Colonic mucosa (tissue), 4 donors: ENCODE results near the gene PCNX2. TPM values are rescaled to one million over a fixed set of nuclear protein-coding genes. Genes with fewer than 3 reads are reported as not detected.

ENCODE experiments used
- DNase-seq: peaks from one replicate; pipeline ENCODE4 v3.0.0-alpha.2; 2020
- H3K27ac ChIP-seq: fragments of 200-600 bp; one replicate; pipeline ENCODE4 v1.8.0; 2021
- H3K27me3 ChIP-seq: fragments of 200-600 bp; one replicate; pipeline ENCODE4 v1.8.0; 2021
- H3K36me3 ChIP-seq: fragments of 200-600 bp; one replicate; pipeline ENCODE4 v1.8.0; 2021
- H3K4me1 ChIP-seq: fragments of 200-600 bp; one replicate; pipeline ENCODE4 v1.8.0; 2021; ENCODE audit warnings: mild to moderate bottlenecking
- H3K4me3 ChIP-seq: fragments of 200-600 bp; one replicate; pipeline ENCODE4 v1.8.0; 2021
- H3K9ac ChIP-seq, 2 donors: one replicate each; pipeline ENCODE4 v1.7.0; 2013; ENCODE audit warnings: control low read depth in 2 of 2, low read depth in 2 of 2, low read length in 2 of 2
- H3K9me3 ChIP-seq: fragments of 200-600 bp; one replicate; pipeline ENCODE4 v1.8.0; 2021
- CTCF ChIP-seq: fragments of 200-600 bp; IDR thresholded peaks from one replicate; pipeline ENCODE4 v1.8.0; 2022; ENCODE audit warnings: antibody characterized with exemption, mild to moderate bottlenecking
- intact Hi-C: fragments of 100-400 bp; cut with DNase I; formaldehyde crosslinking; loops from one replicate; pipeline ENCODE4 v1.14.1; 2022
- total RNA-seq, 2 donors: library from RNA; stranded (reverse); fragmentation: NEBNext Ultra II Directional in 1 of 2; extraction: Animal tissue kit (Norgen Biotek cat#: 25700) in 1 of 2; gene quantifications; one replicate each; pipeline ENCODE4 v1.2.1, GENCODE V29; 2021
- donor health status: healthy.
- donor health status: DM: no; HTN: no; CAD: no.
- donor health status: DM: no; HTN: no; CAD: no.

Gene PCNX2
- total RNA-seq, 2 donors from 2014 or later: 5.4 to 6.7 TPM

- DNase-seq: no peak
- intact Hi-C loops: no loop called here
- H3K36me3 ChIP-seq: no peaks in the 10 kb centered on the region
- no peak overlapping the region for H3K27ac ChIP-seq
- no peaks in the 10 kb centered on the region for H3K27me3 ChIP-seq
- H3K9ac ChIP-seq: no peak overlapping the region
- H3K4me1 ChIP-seq: no peaks in the 10 kb centered on the region
- H3K9me3 ChIP-seq: no peaks in the 10 kb centered on the region
- TF ChIP-seq CTCF: no peak
- H3K4me3 ChIP-seq: no peak overlapping the region
Measured at GRCh38 chr1:232985882-232986526, 309.5 kb downstream of the PCNX2 start.

GRCh38 chr1:232984577-232985425, 310.7 kb downstream of the PCNX2 start:
- no peaks in the 10 kb centered on the region for H3K4me1 ChIP-seq
- DNase-seq: no peak
- H3K9ac ChIP-seq: no peak overlapping the region
- no peak overlapping the region for H3K27ac ChIP-seq
- TF ChIP-seq CTCF: no peak
- no peak overlapping the region for H3K4me3 ChIP-seq
- no peaks in the 10 kb centered on the region for H3K9me3 ChIP-seq
- H3K36me3 ChIP-seq: no peaks in the 10 kb centered on the region
- no peaks in the 10 kb centered on the region for H3K27me3 ChIP-seq
- intact Hi-C loops: no loop called here

- no peak overlapping the region for H3K9ac ChIP-seq
- H3K27ac ChIP-seq: no peak overlapping the region
- no peaks in the 10 kb centered on the region for H3K27me3 ChIP-seq
- no peaks in the 10 kb centered on the region for H3K4me1 ChIP-seq
- no peaks in the 10 kb centered on the region for H3K36me3 ChIP-seq
- no peak overlapping the region for H3K4me3 ChIP-seq
- intact Hi-C loops: no loop called here
- no peak for TF ChIP-seq CTCF
- no peak for DNase-seq
- H3K9me3 ChIP-seq: no peaks in the 10 kb centered on the region
Measured at GRCh38 chr1:232983817-232984567, 311.5 kb downstream of the PCNX2 start.

- Histone ChIP-seq H3K27ac (no peak overlapping the region), H3K4me1 (no peaks in the 10 kb centered on the region), H3K9ac (no peak overlapping the region), H3K9me3 (no peaks in the 10 kb centered on the region), H3K4me3 (no peak overlapping the region), H3K27me3 (no peaks in the 10 kb centered on the region), H3K36me3 (no peaks in the 10 kb centered on the region)
- DNase-seq: no peak
- no peak for TF ChIP-seq CTCF
- intact Hi-C loops: no loop called here
Measured at GRCh38 chr1:232983375-232983774, 312.1 kb downstream of the PCNX2 start.

GRCh38 chr1:232982238-232982944, 313.1 kb downstream of the PCNX2 start:
- Histone ChIP-seq H3K27me3 (no peaks in the 10 kb centered on the region), H3K36me3 (no peaks in the 10 kb centered on the region), H3K27ac (no peak overlapping the region), H3K9ac (no peak overlapping the region), H3K4me1 (no peaks in the 10 kb centered on the region), H3K9me3 (no peaks in the 10 kb centered on the region), H3K4me3 (no peak overlapping the region)
- intact Hi-C loops: no loop called here
- TF ChIP-seq CTCF: no peak
- no peak for DNase-seq
